Stomach (tissue), 9 donors: Measurements from ENCODE around the gene DOCK1. TPM values are rescaled to one million over a fixed set of nuclear protein-coding genes. Genes with fewer than 3 reads are reported as not detected.

Experiments
- DNase-seq, 2 donors: peaks; one replicate each; pipeline versions ENCODE4 v3.0.0 to v3.0.0-alpha.2; 2013 to 2019
- H3K27ac ChIP-seq, 5 donors: fragments of 200-600 bp in 4 of 5; sonication (generic) in 4 of 5; one replicate each; pipeline ENCODE4 v1.5.1; 2013 to 2019; ENCODE audit warnings: mild to moderate bottlenecking in 1 of 5, moderate library complexity in 1 of 5
- H3K27me3 ChIP-seq, 3 donors: fragments of 200-600 bp; sonication (generic); one replicate each; pipeline ENCODE4 v1.5.1; 2017 to 2019; ENCODE audit warnings: mixed run types in 1 of 3
- H3K36me3 ChIP-seq, 4 donors: fragments of 200-600 bp; sonication (generic); 1 replicate in 3 of 4; 2 replicates in 1 of 4; pipeline ENCODE4 v1.5.1; 2016 to 2019
- H3K4me1 ChIP-seq, 4 donors: fragments of 200-600 bp; sonication (generic); one replicate each; pipeline ENCODE4 v1.5.1; 2016 to 2019
- H3K4me3 ChIP-seq, 4 donors: fragments of 200-600 bp; sonication (generic) in 3 of 4; one replicate each; pipeline ENCODE4 v1.5.1; 2016 to 2019; ENCODE audit warnings: mild to moderate bottlenecking in 1 of 4
- H3K9me3 ChIP-seq, 4 donors: fragments of 200-600 bp; sonication (generic); one replicate each; pipeline ENCODE4 v1.5.1; 2016 to 2019
- CTCF ChIP-seq, 7 experiments: fragments of 450-650 bp in 4 of 7; fragments of 200-600 bp in 3 of 7; sonication (generic) in 3 of 7; IDR thresholded peaks; one replicate each; pipeline ENCODE4 v1.5.1; 2016 to 2019; ENCODE audit warnings: antibody characterized with exemption in 7 of 7, control low read depth in 2 of 7, mild to moderate bottlenecking in 1 of 7
- EP300 ChIP-seq: sonication (generic); formaldehyde crosslinking; IDR thresholded peaks from one replicate; pipeline ENCODE4 v1.6.1; 2017; ENCODE audit warnings: antibody characterized with exemption
- POLR2A ChIP-seq, 4 donors: fragments of 450-650 bp; IDR thresholded peaks; one replicate each; pipeline ENCODE4 v1.6.1; 2016; ENCODE audit warnings: antibody characterized with exemption in 4 of 4, control low read depth in 2 of 4, mild to moderate bottlenecking in 1 of 4, moderate library complexity in 1 of 4
- POLR2AphosphoS5 ChIP-seq, 3 donors: sonication (generic); formaldehyde crosslinking; IDR thresholded peaks; one replicate each; pipeline ENCODE4 v1.6.1; 2016; ENCODE audit warnings: antibody characterized with exemption in 3 of 3
- WGBS, 5 donors: extraction: QIAGEN DNeasy Blood & Tissue Kit in 3 of 5; methylation state at CpG; one replicate each; pipeline versions ENCODE4 v1.1.5 to v1.1.7; 2013 to 2018; 5-methylcytosine and 5-hydroxymethylcytosine counted together
- intact Hi-C: fragments of 100-400 bp; cut with DNase I; formaldehyde crosslinking; loops from one replicate; pipeline ENCODE4 v1.15.1; 2023; ENCODE audit warnings: low total_unique reads
- polyA plus RNA-seq, 3 donors: library from polyadenylated mRNA; stranded (reverse); fragments of 200-250 nt; gene quantifications; one replicate each; pipeline ENCODE4 v1.2.3, GENCODE V29; 2013
- total RNA-seq, 5 donors: library from RNA; depleted of rRNA; stranded (reverse); fragments of >200 nt; gene quantifications; one replicate each; pipeline versions ENCODE4 v1.1.0 to v1.2.3, GENCODE V29; 2014 to 2016
- donor health status: healthy with polysubstance abuse.
- donor health status: Bipolar disorder and iron deficiency.
- donor health status: healthy.

The DOCK1 gene
- total and polyA plus RNA-seq, 8 donors: 8.4 to 114 (median 35.0) TPM

DNA sequence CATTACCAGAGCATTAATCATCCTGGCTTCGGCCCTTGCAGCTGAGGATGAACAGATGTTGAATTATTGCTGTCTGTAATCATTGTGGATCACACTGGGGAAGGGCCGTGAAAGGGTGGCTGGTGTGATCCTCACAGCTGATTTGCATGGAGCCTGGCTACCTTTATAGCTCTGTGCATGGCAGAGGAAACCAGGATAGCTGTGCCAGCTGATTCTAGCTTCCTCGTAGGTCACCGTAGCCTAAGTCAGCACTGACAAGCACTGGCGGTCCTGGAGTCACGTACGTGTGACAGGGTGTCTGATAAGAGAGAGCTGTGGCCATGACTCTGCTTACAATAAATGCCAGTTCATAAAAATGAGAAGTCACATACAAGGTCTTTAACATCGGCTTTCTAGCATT, 214.7 kb downstream of the DOCK1 start:
- TF ChIP-seq POLR2A (IDR thresholded peaks at IDR 0.05) (no peak), EP300 (no peak), POLR2AphosphoS5 (IDR thresholded peaks at IDR 0.05) (no peak), CTCF (IDR thresholded peaks at IDR 0.05) (no peak)
- WGBS, 5 donors: 79 to 87% (median 80%) methylated on average over 8 of the region's 8 CpGs
- H3K36me3 ChIP-seq: peaks cover 0 to 33% (median 24%) of the 10 kb centered on the region in 4 donors
- H3K4me3 ChIP-seq: no peak overlapping the region
- no peak for DNase-seq
- no peaks in the 10 kb centered on the region for H3K9me3 ChIP-seq
- H3K27ac ChIP-seq: no peak overlapping the region
- intact Hi-C loops: no loop called here
- H3K27me3 ChIP-seq: no peaks in the 10 kb centered on the region
- H3K4me1 ChIP-seq: no peaks in the 10 kb centered on the region

DNA sequence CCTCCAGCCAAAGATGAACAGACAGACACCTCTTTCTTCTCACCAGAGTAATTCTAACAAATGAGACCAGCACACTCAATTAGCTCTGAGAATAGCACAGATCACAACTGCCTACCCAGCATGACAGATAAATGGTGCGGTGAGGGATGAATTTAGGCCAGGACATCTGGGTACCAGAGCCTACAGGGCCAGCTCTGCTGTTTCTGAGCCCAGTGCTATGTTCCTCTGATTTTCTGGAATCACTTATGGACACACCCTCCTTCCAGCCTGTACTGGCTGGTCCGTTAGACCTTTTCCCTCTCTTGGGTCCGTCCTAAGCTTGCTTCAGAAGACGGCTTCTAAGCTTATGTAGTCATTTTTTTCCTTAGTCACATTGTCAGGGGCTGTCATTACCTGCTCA, 217.6 kb downstream of the DOCK1 start:
- Histone ChIP-seq H3K27me3 (no peaks in the 10 kb centered on the region), H3K4me1 (no peaks in the 10 kb centered on the region), H3K4me3 (no peak overlapping the region), H3K27ac (no peak overlapping the region), H3K9me3 (no peaks in the 10 kb centered on the region), H3K36me3 (peaks cover 0 to 57% (median 48%) of the 10 kb centered on the region in 4 donors)
- TF ChIP-seq EP300 (no peak), POLR2A (IDR thresholded peaks at IDR 0.05) (no peak), POLR2AphosphoS5 (IDR thresholded peaks at IDR 0.05) (no peak), CTCF (IDR thresholded peaks at IDR 0.05) (no peak)
- intact Hi-C loops: no loop called here
- DNase-seq: no peak
- 64 to 94% (median 74%) methylated on average over 4 of the region's 4 CpGs for WGBS, 5 donors

DNA sequence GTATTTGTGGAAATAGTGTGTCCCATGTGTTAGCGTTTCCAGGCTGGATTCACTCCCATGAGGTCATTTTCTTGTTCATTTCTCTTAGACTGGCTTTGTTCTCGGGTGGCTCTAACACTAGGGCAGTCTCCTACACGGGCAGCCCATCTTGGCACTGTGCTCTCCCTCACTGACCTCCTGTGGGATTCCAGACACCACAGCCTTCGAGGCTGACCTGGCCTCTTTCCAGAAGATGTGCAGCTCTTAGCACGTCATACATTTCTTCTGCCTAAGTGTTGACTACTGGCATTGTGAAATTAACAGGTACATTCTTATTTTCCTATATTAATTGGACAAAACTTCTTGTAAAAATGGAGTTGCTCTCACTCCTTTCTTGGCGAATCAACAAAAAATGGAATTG, 218.4 kb downstream of the DOCK1 start:
- no peaks in the 10 kb centered on the region for H3K27me3 ChIP-seq
- no peak for DNase-seq
- H3K36me3 ChIP-seq: peaks cover 0 to 59% (median 51%) of the 10 kb centered on the region in 4 donors
- no peaks in the 10 kb centered on the region for H3K4me1 ChIP-seq
- no peak overlapping the region for H3K4me3 ChIP-seq
- WGBS, 5 donors: 83 to 90% (median 88%) methylated on average over 6 of the region's 6 CpGs
- intact Hi-C loops: no loop called here
- H3K9me3 ChIP-seq: no peaks in the 10 kb centered on the region
- no peak overlapping the region for H3K27ac ChIP-seq
- TF ChIP-seq EP300 (no peak), CTCF (IDR thresholded peaks at IDR 0.05) (no peak), POLR2A (IDR thresholded peaks at IDR 0.05) (no peak), POLR2AphosphoS5 (IDR thresholded peaks at IDR 0.05) (no peak)

GRCh38 chr10:127125331-127125730, 220.1 kb downstream of the DOCK1 start:
- H3K9me3 ChIP-seq: no peaks in the 10 kb centered on the region
- 62 to 81% (median 78%) methylated on average over 9 of the region's 9 CpGs for WGBS, 5 donors

More at GRCh38 chr10:127125331-127125730, 220.1 kb downstream of the DOCK1 start:
- Histone ChIP-seq H3K4me3 (no peak overlapping the region), H3K27me3 (no peaks in the 10 kb centered on the region), H3K36me3 (peaks cover 0 to 56% (median 47%) of the 10 kb centered on the region in 4 donors), H3K4me1 (no peaks in the 10 kb centered on the region), H3K27ac (no peak overlapping the region)
- intact Hi-C loops: no loop called here
- no peak for DNase-seq
- TF ChIP-seq POLR2AphosphoS5 (IDR thresholded peaks at IDR 0.05) (no peak), CTCF (IDR thresholded peaks at IDR 0.05) (no peak), POLR2A (IDR thresholded peaks at IDR 0.05) (no peak), EP300 (no peak)
